CD4-positive, alpha-beta T cell (primary cell): ENCODE data around the gene NCK2. TPM values are rescaled to one million over a fixed set of nuclear protein-coding genes. Genes with fewer than 3 reads are reported as not detected.

Experiments used
- ATAC-seq: fragments of 200-7000 bp; cut with Tn5 transposase; one replicate; pipeline ENCODE4 v1.10.0; 2022; ENCODE audit warnings: mild to moderate bottlenecking; ENCODE audit not compliant: poor library complexity
- CTCF ChIA-PET: fragments of 350-600 bp; sonication (Branson Sonifier 250); formaldehyde crosslinking; loops from one replicate; lab custom pipeline; 2021; ENCODE audit warnings: antibody characterized with exemption, inconsistent platforms; lab: Charles Lee
- POLR2A ChIA-PET: fragments of 350-600 bp; sonication (Branson Sonifier 250); formaldehyde crosslinking; loops from one replicate; lab custom pipeline; 2021; ENCODE audit warnings: antibody characterized with exemption, inconsistent platforms; lab: Charles Lee
- DNase-seq, 14 experiments: peaks; one replicate each; pipeline ENCODE4 v3.0.0-alpha.2; 2013 to 2020; ENCODE audit warnings: mixed read lengths in 2 of 14
- H3K27ac ChIP-seq, 2 donors: one replicate each; pipeline versions ENCODE4 v1.5.1 to v1.7.0; 2013; ENCODE audit warnings: low read length in 2 of 2, low read depth in 1 of 2, mild to moderate bottlenecking in 1 of 2
- H3K27me3 ChIP-seq, 2 experiments: 1 replicate in 1 of 2; 2 replicates in 1 of 2; pipeline versions ENCODE4 v1.6.1 to v1.7.0; 2013; ENCODE audit warnings: low read length in 2 of 2, control low read depth in 1 of 2, mild to moderate bottlenecking in 1 of 2, moderate library complexity in 1 of 2; ENCODE audit not compliant: insufficient read depth in 2 of 2, control insufficient read depth in 1 of 2
- H3K36me3 ChIP-seq: one replicate; pipeline ENCODE4 v1.6.1; 2013; ENCODE audit warnings: low read length, control low read depth; ENCODE audit not compliant: insufficient read depth
- H3K4me1 ChIP-seq: one replicate; pipeline ENCODE4 v1.6.1; 2013; ENCODE audit warnings: low read length, control low read depth; ENCODE audit not compliant: insufficient read depth
- H3K4me3 ChIP-seq: one replicate; pipeline ENCODE4 v1.5.1; 2013; ENCODE audit warnings: mild to moderate bottlenecking, low read length, moderate library complexity
- H3K9me3 ChIP-seq, 2 experiments: 1 replicate in 1 of 2; 2 replicates in 1 of 2; pipeline versions ENCODE4 v1.6.1 to v1.7.0; 2013; ENCODE audit warnings: low read length in 2 of 2, mild to moderate bottlenecking in 2 of 2, control low read depth in 1 of 2, moderate library complexity in 1 of 2; ENCODE audit not compliant: control insufficient read depth in 1 of 2, insufficient read depth in 1 of 2
- H3K27ac Mint-ChIP-seq: one replicate; pipeline ENCODE4 v1.8.0; 2020; ENCODE audit warnings: mixed read lengths
- H3K27me3 Mint-ChIP-seq: one replicate; pipeline ENCODE4 v1.8.0; 2021; ENCODE audit warnings: mixed read lengths
- H3K36me3 Mint-ChIP-seq: one replicate; pipeline ENCODE4 v1.8.0; 2021; ENCODE audit warnings: low read depth, mixed read lengths
- H3K4me1 Mint-ChIP-seq: one replicate; pipeline ENCODE4 v1.8.0; 2021; ENCODE audit warnings: low read depth, mixed read lengths
- H3K4me3 Mint-ChIP-seq: one replicate; pipeline ENCODE4 v1.8.0; 2020; ENCODE audit warnings: mild to moderate bottlenecking, mixed read lengths
- H3K9me3 Mint-ChIP-seq: one replicate; pipeline ENCODE4 v1.8.0; 2020; ENCODE audit warnings: mixed read lengths
- CTCF ChIP-seq: fragments of 200-600 bp; IDR thresholded peaks from one replicate; pipeline ENCODE4 v1.8.0; 2022; ENCODE audit warnings: antibody characterized with exemption, mild to moderate bottlenecking
- intact Hi-C, 2 experiments: fragments of 100-400 bp; cut with DNase I in 1 of 2; cut with micrococcal nuclease in 1 of 2; formaldehyde crosslinking; loops; one replicate each; pipeline versions ENCODE4 v1.15.1 to v1.9.0; 2023 to 2025; cut with DNase I, micrococcal nuclease
- total RNA-seq, 174 experiments: library from RNA in 2 of 174; stranded (reverse) in 2 of 174; gene quantifications; one replicate each; pipeline ENCODE4 v1.2.3 and lab custom pipeline; 2021 to 2026

Gene NCK2
- total RNA-seq, 2 experiments from 2014 or later: 92.1 to 92.3 TPM

GRCh38 chr2:105737980-105738657 is 6.6 kb upstream of the NCK2 start:
- H3K27me3 Mint-ChIP-seq: no peaks in the 10 kb centered on the region
- H3K27ac Mint-ChIP-seq: peak overlapping the region; percentile 96
- Histone ChIP-seq H3K4me1 (peaks cover 75% of the 10 kb centered on the region), H3K27me3 (no peaks in the 10 kb centered on the region), H3K36me3 (no peaks in the 10 kb centered on the region), H3K27ac (peak overlapping the region; percentile 60 to 86), H3K4me3 (peak overlapping the region; percentile 19), H3K9me3 (no peaks in the 10 kb centered on the region)
- ATAC-seq (peak; percentile 86), DNase-seq (peak in 4 of 14 experiments; percentile 26 to 82 (median 79))
- CTCF ChIA-PET: interaction anchor here (1.3 to 1.4 kb wide), 2 partner anchors 13 to 31 kb away, joined by 3 to 4 read pairs; no protein-coding TSS in a partner anchor
- intact Hi-C loops: loop anchor here (5.0 kb wide), 2 partner anchors 76 to 161 kb away; no protein-coding TSS in a partner anchor
- no peaks in the 10 kb centered on the region for H3K9me3 Mint-ChIP-seq
- peaks cover 81% of the 10 kb centered on the region for H3K4me1 Mint-ChIP-seq
- peak overlapping the region; percentile 79 for H3K4me3 Mint-ChIP-seq
- POLR2A ChIA-PET: interaction anchor here (0.7 to 3.5 kb wide), 18 partner anchors 9 to 358 kb away, joined by 3 to 37 read pairs (median 4); no protein-coding TSS in a partner anchor
- H3K36me3 Mint-ChIP-seq: no peaks in the 10 kb centered on the region
- no peak for TF ChIP-seq CTCF

- H3K27ac ChIP-seq: peak overlapping the region; percentile 60 to 86
- CTCF ChIA-PET: interaction anchor here (1.3 to 1.4 kb wide), 2 partner anchors 14 to 31 kb away, joined by 3 to 4 read pairs; no protein-coding TSS in a partner anchor
- no peaks in the 10 kb centered on the region for H3K9me3 ChIP-seq
- TF ChIP-seq CTCF: no peak
- no peaks in the 10 kb centered on the region for H3K36me3 ChIP-seq
- H3K36me3 Mint-ChIP-seq: peaks cover 4% of the 10 kb centered on the region
- intact Hi-C loops: loop anchor here (5.0 kb wide), 2 partner anchors 76 to 161 kb away; no protein-coding TSS in a partner anchor
- H3K4me1 Mint-ChIP-seq: peaks cover 81% of the 10 kb centered on the region
- peak in 3 of 14 experiments; percentile 67 for DNase-seq
- no peaks in the 10 kb centered on the region for H3K9me3 Mint-ChIP-seq
- H3K27me3 ChIP-seq: no peaks in the 10 kb centered on the region
- H3K4me1 ChIP-seq: peaks cover 76% of the 10 kb centered on the region
- H3K27me3 Mint-ChIP-seq: no peaks in the 10 kb centered on the region
- H3K27ac Mint-ChIP-seq: peak overlapping the region; percentile 96
- ATAC-seq: peak; percentile 68
- POLR2A ChIA-PET: interaction anchor here (0.7 to 3.5 kb wide), 19 partner anchors 8 to 422 kb away, joined by 3 to 37 read pairs (median 4); no protein-coding TSS in a partner anchor
- H3K4me3 Mint-ChIP-seq: peak overlapping the region; percentile 79
- H3K4me3 ChIP-seq: peak overlapping the region; percentile 19
Observed at GRCh38 chr2:105738658-105739241, 6.0 kb upstream of the NCK2 start.

GRCh38 chr2:105739426-105739825 is 5.3 kb upstream of the NCK2 start:
- Mint-ChIP-seq H3K9me3 (no peaks in the 10 kb centered on the region), H3K4me3 (peak overlapping the region; percentile 79), H3K36me3 (peaks cover 9% of the 10 kb centered on the region), H3K27me3 (no peaks in the 10 kb centered on the region), H3K27ac (peak overlapping the region; percentile 96), H3K4me1 (peaks cover 80% of the 10 kb centered on the region)
- no peak for ATAC-seq
- no peaks in the 10 kb centered on the region for H3K9me3 ChIP-seq
- intact Hi-C loops: loop anchor here (5.0 kb wide), 2 partner anchors 77 to 162 kb away; no protein-coding TSS in a partner anchor
- H3K27ac ChIP-seq: peak overlapping the region; percentile 60 to 86
- POLR2A ChIA-PET: interaction anchor here (1.0 to 3.5 kb wide), 8 partner anchors 8 to 421 kb away, joined by 3 to 37 read pairs (median 9); no protein-coding TSS in a partner anchor
- DNase-seq: peak in 4 of 14 experiments; percentile 36 to 59 (median 48)
- no peaks in the 10 kb centered on the region for H3K27me3 ChIP-seq
- H3K36me3 ChIP-seq: no peaks in the 10 kb centered on the region
- CTCF ChIA-PET: interaction anchor here (1.3 to 1.4 kb wide), 2 partner anchors 15 to 30 kb away, joined by 3 to 4 read pairs; no protein-coding TSS in a partner anchor
- TF ChIP-seq CTCF: no peak
- peaks cover 77% of the 10 kb centered on the region for H3K4me1 ChIP-seq
- peak overlapping the region; percentile 19 for H3K4me3 ChIP-seq
